RCC 7860 (cell line): ENCODE measurements around the gene DNAH1.

ENCODE experiments used
- DNase-seq: peaks from one replicate; pipeline ENCODE4 v3.0.0-alpha.2; 2015; ENCODE audit warnings: low spot score
- FAIRE-seq: peaks from 2 replicates; lab custom pipeline; 2012; peaks lifted over from hg19 to GRCh38; lab: Jason Lieb, UNC

Gene DNAH1

GRCh38 chr3:52431459-52432223, 115.5 kb downstream of the DNAH1 start:
- no peak for DNase-seq
- no peak for FAIRE-seq

DNA sequence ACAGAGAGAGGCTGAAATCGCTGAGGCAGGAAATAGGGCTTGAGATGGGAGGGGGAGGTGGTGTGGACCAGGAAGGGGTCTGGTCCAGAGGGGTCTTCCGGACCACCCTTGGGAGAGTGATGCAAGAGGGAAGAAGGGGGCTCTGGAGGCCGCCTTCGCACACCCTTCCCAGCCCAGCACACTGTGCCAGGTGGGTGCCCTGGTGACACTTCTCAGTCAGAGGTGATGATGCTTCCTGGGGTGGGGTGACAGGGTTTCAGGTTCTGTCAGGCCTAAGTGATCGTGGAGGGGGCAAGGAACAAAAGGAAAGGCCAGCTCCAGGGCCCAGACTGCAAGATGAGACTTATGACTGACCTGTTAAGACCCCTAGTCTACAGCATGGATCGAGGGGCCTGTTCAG, 116.1 kb downstream of the DNAH1 start:
- DNase-seq (no peak), FAIRE-seq (no peak)

DNA sequence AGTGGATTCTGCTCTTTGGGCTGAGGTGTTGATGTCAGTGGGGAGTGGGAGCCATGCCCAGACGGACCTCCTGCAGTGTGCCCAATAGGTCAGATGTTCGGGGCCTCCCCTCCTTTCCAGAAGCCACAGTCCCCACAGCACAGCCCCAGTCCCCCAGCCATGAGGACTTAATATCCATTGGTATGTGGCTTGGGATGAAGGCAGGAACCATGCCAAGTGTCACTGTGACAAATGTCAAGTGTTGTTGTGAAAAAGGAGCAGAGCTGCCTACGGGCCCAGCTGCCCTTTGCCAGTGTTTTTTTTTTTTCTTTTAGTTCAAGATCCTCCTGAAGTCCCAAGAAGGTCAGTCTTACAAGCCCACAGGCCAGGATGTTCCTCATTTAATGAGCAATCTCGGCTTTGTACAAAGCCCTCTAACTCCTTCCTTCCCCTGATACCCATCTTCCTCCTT, 116.6 kb downstream of the DNAH1 start:
- FAIRE-seq (no peak), DNase-seq (no peak)

DNA sequence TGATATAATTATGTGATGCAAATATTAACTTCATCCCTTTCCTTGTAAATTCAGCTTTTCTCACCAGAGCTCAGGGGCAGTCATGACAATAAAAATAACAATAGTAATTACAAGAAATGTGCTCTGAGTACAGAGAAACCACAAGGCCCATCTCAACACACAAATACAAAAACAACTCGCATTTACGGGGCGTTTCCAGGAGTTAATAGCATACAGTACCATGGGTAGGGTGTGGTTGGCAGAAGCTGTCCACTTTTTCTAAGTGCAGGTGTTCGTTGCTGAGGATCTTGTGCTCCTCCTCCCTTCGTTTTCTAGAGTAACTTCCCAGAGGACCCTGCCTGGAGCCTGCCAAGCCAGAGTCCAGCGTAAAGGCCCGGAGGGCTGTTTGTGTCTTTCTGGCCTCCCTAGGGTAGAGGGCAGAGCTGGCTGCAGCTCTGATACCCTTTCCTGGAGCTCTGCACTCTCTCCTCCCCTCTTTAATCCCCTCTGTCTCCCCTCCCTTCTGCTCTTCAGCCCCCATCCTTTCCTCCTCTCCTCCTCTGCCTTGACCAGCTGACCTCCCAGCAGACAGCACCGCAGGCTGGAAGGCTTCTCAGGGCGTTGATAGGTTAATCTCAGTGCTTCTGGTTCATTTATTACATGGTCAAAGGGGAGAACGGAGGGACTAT, 117.3 kb downstream of the DNAH1 start:
- DNase-seq = no peak
- FAIRE-seq = no peak

DNA sequence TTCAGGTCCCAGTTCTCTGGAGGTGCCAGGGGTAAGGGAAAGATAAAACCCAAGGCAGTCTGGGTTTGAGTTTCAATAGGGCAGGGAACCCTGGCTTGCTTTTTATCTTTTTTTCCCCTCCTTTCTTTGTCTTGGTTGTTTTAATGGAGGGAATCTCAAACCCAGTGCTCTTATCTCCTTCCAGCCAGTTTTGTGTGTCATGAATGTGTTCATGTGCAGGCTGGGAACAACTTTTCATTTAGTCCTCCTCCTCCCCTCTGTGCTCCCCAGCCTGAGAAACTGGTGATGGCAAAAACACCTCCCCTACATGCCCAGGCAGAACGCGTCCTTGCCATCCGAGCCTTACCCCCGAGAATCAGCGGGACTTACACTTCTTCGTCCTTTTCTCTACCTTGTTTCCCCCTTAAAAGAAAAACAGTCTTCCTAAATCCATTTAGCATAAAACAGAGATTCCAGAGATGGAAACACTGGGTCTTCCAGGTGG, 117.9 kb downstream of the DNAH1 start:
- DNase-seq = no peak
- FAIRE-seq = no peak

- DNase-seq = no peak
- FAIRE-seq = no peak
Observed at GRCh38 chr3:52434491-52435115, 118.5 kb downstream of the DNAH1 start.

- FAIRE-seq (no peak), DNase-seq (no peak)
Observed at GRCh38 chr3:52435246-52436101, 119.4 kb downstream of the DNAH1 start.

- DNase-seq = no peak
- FAIRE-seq = no peak
Observed at GRCh38 chr3:52436500-52437149, 120.5 kb downstream of the DNAH1 start.

GRCh38 chr3:52437326-52438103, 121.4 kb downstream of the DNAH1 start:
- no peak for FAIRE-seq

GRCh38 chr3:52438104-52438376, 121.9 kb downstream of the DNAH1 start:
- DNase-seq (no peak), FAIRE-seq (no peak)

More at GRCh38 chr3:52437326-52438103, 121.4 kb downstream of the DNAH1 start:
- no peak for DNase-seq

GRCh38 chr3:52438579-52439425, 122.7 kb downstream of the DNAH1 start:
- no peak for FAIRE-seq
- no peak for DNase-seq

- DNase-seq (no peak), FAIRE-seq (no peak)
Observed at GRCh38 chr3:52439426-52440248, 123.5 kb downstream of the DNAH1 start.

GRCh38 chr3:52440249-52440551, 124.1 kb downstream of the DNAH1 start:
- DNase-seq = no peak
- FAIRE-seq = no peak

- FAIRE-seq (no peak), DNase-seq (no peak)
Observed at GRCh38 chr3:52440671-52441070, 124.6 kb downstream of the DNAH1 start.

GRCh38 chr3:52441091-52441771, 125.1 kb downstream of the DNAH1 start:
- FAIRE-seq (no peak), DNase-seq (no peak)

- FAIRE-seq = no peak
- DNase-seq = no peak
Observed at GRCh38 chr3:52441772-52442332, 125.7 kb downstream of the DNAH1 start.
